GM18526 (cell line): ENCODE data around the gene LETM1.

Experiments
- POLR2A ChIP-seq: IDR thresholded peaks from 3 replicates; pipeline ENCODE4 v1.6.1; 2011; ENCODE audit not compliant: insufficient read length; ENCODE audit errors: extremely low read depth

LETM1 gene

GRCh38 chr4:1778642-1779392, 77.1 kb downstream of the LETM1 start:
- no peak for TF ChIP-seq POLR2A

- TF ChIP-seq POLR2A = no peak
Measured at GRCh38 chr4:1777822-1778641, 77.9 kb downstream of the LETM1 start.

- TF ChIP-seq POLR2A = no peak
Measured at GRCh38 chr4:1776521-1777161, 79.3 kb downstream of the LETM1 start.

DNA sequence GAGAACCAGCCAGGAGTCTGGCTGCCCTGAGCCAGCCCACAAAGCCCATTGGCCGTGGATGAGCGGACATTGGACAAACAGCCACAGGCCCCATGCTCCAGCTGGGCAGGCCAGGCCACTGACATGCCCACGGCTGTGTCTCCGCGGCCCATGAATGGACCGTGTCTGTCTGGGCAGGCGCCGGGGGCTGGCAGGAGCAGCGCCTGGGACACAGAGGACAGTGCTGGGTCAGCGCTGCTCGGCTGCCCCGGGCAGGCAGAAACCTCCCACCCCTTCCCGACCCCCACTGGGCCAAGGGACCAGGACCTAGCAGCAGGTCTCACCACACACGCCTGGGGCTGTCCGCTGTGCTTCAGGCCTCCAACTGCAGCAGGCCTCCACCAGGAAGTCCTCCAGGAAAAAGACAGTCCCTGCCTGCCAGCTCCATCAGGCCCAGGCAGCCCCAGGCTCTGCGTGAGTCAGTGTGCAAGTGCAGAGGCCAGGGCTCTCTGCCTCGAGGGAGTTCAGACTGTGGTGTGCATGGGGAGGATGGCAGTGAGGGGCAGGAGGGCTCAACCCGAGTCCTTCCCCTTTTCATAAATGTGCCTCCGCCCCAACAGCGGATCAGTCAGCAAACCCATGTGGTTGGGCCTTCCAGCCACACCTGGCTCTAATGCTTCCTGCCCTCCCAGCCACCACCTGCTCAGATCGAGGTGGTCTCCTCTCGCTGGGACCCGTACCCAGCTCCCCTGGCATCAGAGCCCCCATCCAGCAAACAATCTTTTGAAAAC, 80.0 kb downstream of the LETM1 start:
- no peak for TF ChIP-seq POLR2A

GRCh38 chr4:1773754-1774153, 82.2 kb downstream of the LETM1 start:
- TF ChIP-seq POLR2A = no peak

- TF ChIP-seq POLR2A = no peak
Measured at GRCh38 chr4:1772853-1773538, 83.0 kb downstream of the LETM1 start.

DNA sequence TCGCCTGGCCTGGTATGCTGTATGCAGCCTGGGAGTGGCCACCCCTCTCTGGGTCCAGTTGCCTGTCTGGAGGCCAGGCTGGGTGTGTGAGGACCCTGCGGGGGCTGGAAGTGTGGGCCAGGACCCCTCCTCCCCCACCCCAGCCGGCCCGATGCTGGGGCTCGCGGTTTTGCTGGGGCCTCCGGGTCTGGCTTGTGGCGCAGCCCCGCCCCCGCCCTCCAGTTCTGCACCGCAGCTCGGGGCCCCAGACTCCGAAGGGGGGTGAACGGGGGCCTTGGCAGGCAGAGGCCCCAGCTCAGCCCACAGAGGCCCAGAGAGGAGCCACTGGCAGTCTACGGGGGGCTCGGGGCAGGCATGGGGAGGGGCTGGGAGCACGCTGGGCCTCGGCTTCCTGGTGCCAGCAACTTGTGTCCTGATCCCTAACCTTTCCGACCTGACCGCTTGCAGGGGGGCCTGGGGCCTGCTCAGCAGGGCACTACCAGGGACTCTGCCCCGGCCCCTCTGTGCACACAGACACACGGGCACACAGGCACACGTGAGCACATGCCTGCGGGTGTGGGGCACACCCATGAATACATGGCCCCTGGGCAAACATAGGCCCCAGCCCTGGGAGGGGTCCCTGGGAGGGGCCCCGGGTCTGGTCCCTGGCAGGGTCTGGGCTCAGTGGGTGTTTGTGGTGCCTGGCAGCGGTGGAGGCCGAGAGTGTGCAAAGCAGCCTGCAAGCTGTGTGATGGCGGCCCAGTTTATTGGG, 84.2 kb downstream of the LETM1 start:
- TF ChIP-seq POLR2A = no peak

- TF ChIP-seq POLR2A = no peak
Measured at GRCh38 chr4:1770791-1771231, 85.1 kb downstream of the LETM1 start.

- no peak for TF ChIP-seq POLR2A
Measured at GRCh38 chr4:1770245-1770644, 85.7 kb downstream of the LETM1 start.

DNA sequence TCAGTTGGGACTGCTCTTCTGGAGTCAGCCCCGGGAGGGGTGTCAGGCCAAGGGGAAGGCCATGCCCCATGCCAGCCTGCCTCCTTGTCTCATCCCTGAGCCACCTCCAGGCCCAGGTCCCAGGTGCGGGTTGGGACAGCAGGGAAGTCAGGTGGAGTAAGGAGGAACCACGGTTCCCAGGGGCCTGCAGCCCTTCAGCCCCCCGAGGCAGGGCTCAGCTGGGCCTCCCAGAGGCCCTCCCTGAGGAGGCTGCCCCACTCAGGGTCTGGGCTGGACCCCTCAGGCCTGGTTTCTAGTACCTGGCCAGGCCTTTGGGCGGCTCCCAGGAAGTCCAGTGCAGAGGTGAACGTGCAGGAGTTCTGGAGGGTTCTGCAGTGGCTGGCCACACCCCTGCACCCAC, 86.3 kb downstream of the LETM1 start:
- no peak for TF ChIP-seq POLR2A

- TF ChIP-seq POLR2A = no peak
Measured at GRCh38 chr4:1768367-1769034, 87.5 kb downstream of the LETM1 start.

GRCh38 chr4:1767770-1768366, 88.1 kb downstream of the LETM1 start:
- no peak for TF ChIP-seq POLR2A
